HG03521 (cell line): ENCODE measurements around the gene ANXA11.

Experiments used
- ATAC-seq: cut with Tn5 transposase; IDR thresholded peaks from one replicate; pipeline ENCODE4 v1.9.1; 2021; ENCODE audit warnings: mild to moderate bottlenecking, moderate library complexity; ENCODE audit not compliant: unreplicated experiment

Gene ANXA11

GRCh38 chr10:80191589-80192270, 13.6 kb downstream of the ANXA11 start:
- ATAC-seq, result no peak

- no peak for ATAC-seq
Observed at GRCh38 chr10:80188713-80189112, 16.6 kb downstream of the ANXA11 start.

GRCh38 chr10:80187465-80188409, 17.6 kb downstream of the ANXA11 start:
- ATAC-seq, result peak; percentile 80

GRCh38 chr10:80187060-80187459, 18.3 kb downstream of the ANXA11 start:
- ATAC-seq, result no peak

- no peak for ATAC-seq
Observed at GRCh38 chr10:80186364-80187012, 18.8 kb downstream of the ANXA11 start.

GRCh38 chr10:80185578-80186299, 19.6 kb downstream of the ANXA11 start:
- ATAC-seq, result no peak

GRCh38 chr10:80184291-80184690, 21.0 kb downstream of the ANXA11 start:
- no peak for ATAC-seq

- no peak for ATAC-seq
Observed at GRCh38 chr10:80183436-80183835, 21.9 kb downstream of the ANXA11 start.

- no peak for ATAC-seq
Observed at GRCh38 chr10:80182986-80183385, 22.4 kb downstream of the ANXA11 start.

GRCh38 chr10:80177781-80178636, 27.3 kb downstream of the ANXA11 start:
- ATAC-seq, result no peak

- ATAC-seq, result no peak
Observed at GRCh38 chr10:80176526-80176925, 28.8 kb downstream of the ANXA11 start.

- no peak for ATAC-seq
Observed at GRCh38 chr10:80174641-80175395, 30.5 kb downstream of the ANXA11 start.

- no peak for ATAC-seq
Observed at GRCh38 chr10:80173466-80173865, 31.9 kb downstream of the ANXA11 start.

GRCh38 chr10:80172896-80173295, 32.4 kb downstream of the ANXA11 start:
- no peak for ATAC-seq

GRCh38 chr10:80171248-80171660, 34.1 kb downstream of the ANXA11 start:
- no peak for ATAC-seq

- ATAC-seq, result no peak
Observed at GRCh38 chr10:80170641-80171040, 34.7 kb downstream of the ANXA11 start.

- ATAC-seq, result no peak
Observed at GRCh38 chr10:80170026-80170425, 35.3 kb downstream of the ANXA11 start.

- ATAC-seq, result no peak
Observed at GRCh38 chr10:80168679-80169380, 36.5 kb downstream of the ANXA11 start.

GRCh38 chr10:80168162-80168511, 37.2 kb downstream of the ANXA11 start:
- no peak for ATAC-seq
